Caco-2 (cell line): ENCODE results near the gene KMT2A. TPM values are rescaled to one million over a fixed set of nuclear protein-coding genes. Genes with fewer than 3 reads are reported as not detected.

ENCODE experiments used
- total RNA-seq: library from RNA; stranded (reverse); gene quantifications from 2 replicates; pipeline ENCODE4 v1.2.3, GENCODE V29; 2022

Gene KMT2A
- total RNA-seq, 1 experiment from 2014 or later, result 93.9 TPM

Other genes starting within 250 kb of the KMT2A start
- 8.9 and 12.0 TPM in 2 replicates for gene JAML, start 211.5 kb upstream of the KMT2A start, total RNA-seq
- gene MPZL3, start 184.1 kb upstream of the KMT2A start, total RNA-seq, result 29.6 and 31.8 TPM in 2 replicates
- gene MPZL2, start 172.2 kb upstream of the KMT2A start, total RNA-seq, result 69.9 and 80.2 TPM in 2 replicates
- 0.39 TPM in 1 of 2 replicates, not detected in the other for gene CD3E, start 131.8 kb upstream of the KMT2A start, total RNA-seq
- gene CD3D, start 93.8 kb upstream of the KMT2A start, total RNA-seq, result not detected in 2 replicates
- 0.16 and 0.32 TPM in 2 replicates for gene CD3G, start 92.1 kb upstream of the KMT2A start, total RNA-seq
- gene UBE4A, start 76.9 kb upstream of the KMT2A start, total RNA-seq, result 103 and 106 TPM in 2 replicates
- gene ATP5MG, start 34.9 kb upstream of the KMT2A start, total RNA-seq, result 537 and 576 TPM in 2 replicates
- gene TTC36, start 91.0 kb downstream of the KMT2A start, total RNA-seq, result 1.2 and 3.3 TPM in 2 replicates
- 53.8 and 63.1 TPM in 2 replicates for gene TMEM25, start 94.7 kb downstream of the KMT2A start, total RNA-seq
- gene IFT46, start 129.4 kb downstream of the KMT2A start, total RNA-seq, result 26.8 and 30.6 TPM in 2 replicates
- 313 and 330 TPM in 2 replicates for gene ARCN1, start 135.9 kb downstream of the KMT2A start, total RNA-seq
- 72.1 and 73.6 TPM in 2 replicates for gene PHLDB1, start 171.1 kb downstream of the KMT2A start, total RNA-seq
- not detected in 2 replicates for gene TREH, start 243.2 kb downstream of the KMT2A start, total RNA-seq